H1 (cell line): ENCODE data around the gene EPHB1. TPM values are rescaled to one million over a fixed set of nuclear protein-coding genes. Genes with fewer than 3 reads are reported as not detected.

Experiments
- CTCF ChIA-PET: fragments of 300-600 bp; sonication (Branson Sonifier 250); formaldehyde crosslinking; loops from one replicate; lab custom pipeline; 2021; ENCODE audit not compliant: partially characterized antibody; lab: Charles Lee
- POLR2A ChIA-PET: fragments of 300-600 bp; sonication (Branson Sonifier 250); formaldehyde crosslinking; loops from one replicate; lab custom pipeline; 2021; ENCODE audit warnings: inconsistent platforms; ENCODE audit not compliant: partially characterized antibody; lab: Charles Lee
- DNase-seq, 2 experiments: peaks; one replicate each; pipeline versions ENCODE4 v3.0.0 to v3.0.0-alpha.2; 2010 to 2022; ENCODE audit warnings: low spot score in 2 of 2, low read depth in 1 of 2, mixed read lengths in 1 of 2
- FAIRE-seq: peaks from 2 replicates; lab custom pipeline; 2011; peaks lifted over from hg19 to GRCh38; lab: Jason Lieb, UNC
- H2AFZ ChIP-seq: 2 replicates; pipeline ENCODE4 v1.8.1; 2012; ENCODE audit warnings: low read length, inconsistent platforms
- H2AK5ac ChIP-seq: 2 replicates; pipeline ENCODE4 v1.6.1; 2013; ENCODE audit warnings: low read depth, low read length
- H2BK120ac ChIP-seq: replicated peaks from 2 replicates; pipeline ENCODE3; 2013; ENCODE audit warnings: low read depth, low read length, inconsistent platforms
- H2BK12ac ChIP-seq: 2 replicates; pipeline ENCODE4 v1.6.1; 2013; ENCODE audit warnings: low read depth, low read length
- H2BK15ac ChIP-seq: 2 replicates; pipeline ENCODE4 v1.6.1; 2013; ENCODE audit warnings: low read length
- H2BK20ac ChIP-seq: 2 replicates; pipeline ENCODE4 v1.6.1; 2013; ENCODE audit warnings: low read length
- H2BK5ac ChIP-seq: 2 replicates; pipeline ENCODE4 v1.6.1; 2013; ENCODE audit warnings: low read depth, low read length
- H3K14ac ChIP-seq: 2 replicates; pipeline ENCODE4 v1.6.1; 2013; ENCODE audit warnings: inconsistent platforms; ENCODE audit not compliant: insufficient read length
- H3K18ac ChIP-seq: 2 replicates; pipeline ENCODE4 v1.6.1; 2013; ENCODE audit warnings: low read length; ENCODE audit errors: extremely low read depth
- H3K23ac ChIP-seq: 2 replicates; pipeline ENCODE4 v1.6.1; 2013; ENCODE audit warnings: inconsistent platforms; ENCODE audit not compliant: insufficient read length
- H3K23me2 ChIP-seq: 2 replicates; pipeline ENCODE4 v1.6.1; 2013; ENCODE audit warnings: low read depth, low read length
- H3K27ac ChIP-seq: 2 replicates; pipeline ENCODE4 v1.6.1; 2011; ENCODE audit warnings: low read depth, low read length, inconsistent platforms
- H3K27me3 ChIP-seq, 4 experiments: replicated peaks in 1 of 4; 1 replicate in 1 of 4; 2 replicates in 3 of 4; pipeline versions ENCODE4 v1.6.1 to v1.8.1; 2011 to 2013; ENCODE audit warnings: low read length in 3 of 4, mild to moderate bottlenecking in 3 of 4, inconsistent platforms in 2 of 4, mixed read lengths in 2 of 4, moderate library complexity in 1 of 4; ENCODE audit not compliant: control insufficient read depth in 3 of 4, insufficient read depth in 3 of 4; ENCODE audit errors: extremely low read depth in 1 of 4
- H3K36me3 ChIP-seq, 4 experiments: 2 replicates each; pipeline versions ENCODE4 v1.6.1 to v1.8.1; 2011 to 2013; ENCODE audit warnings: mild to moderate bottlenecking in 4 of 4, low read length in 3 of 4, moderate library complexity in 2 of 4, control low read depth in 1 of 4, inconsistent platforms in 1 of 4; ENCODE audit not compliant: insufficient read depth in 4 of 4, control insufficient read depth in 2 of 4
- H3K4ac ChIP-seq: replicated peaks from 2 replicates; pipeline ENCODE3; 2013; ENCODE audit warnings: low read length, low read depth, mixed read lengths, inconsistent platforms; ENCODE audit not compliant: insufficient read length
- H3K4me1 ChIP-seq, 4 experiments: replicated peaks in 1 of 4; 1 replicate in 1 of 4; 2 replicates in 3 of 4; pipeline versions ENCODE4 v1.6.1 to v1.8.1; 2011 to 2013; ENCODE audit warnings: low read length in 3 of 4, inconsistent platforms in 2 of 4, mixed read lengths in 1 of 4; ENCODE audit not compliant: insufficient read depth in 4 of 4, control insufficient read depth in 3 of 4
- H3K4me2 ChIP-seq, 2 experiments: 2 replicates each; pipeline versions ENCODE4 v1.6.1 to v1.8.1; 2011 to 2013; ENCODE audit warnings: low read depth in 2 of 2, low read length in 2 of 2, control low read depth in 1 of 2, inconsistent platforms in 1 of 2, mild to moderate bottlenecking in 1 of 2; ENCODE audit not compliant: insufficient read depth in 1 of 2
- H3K4me3 ChIP-seq, 4 experiments: fragments of 200-600, 300-600 bp in 1 of 4; sonication (generic), shearing (Covaris generic), sonication (Bioruptor Twin) in 1 of 4; 2 replicates each; pipeline versions ENCODE4 v1.5.1 to v1.8.1; 2011 to 2016; ENCODE audit warnings: low read length in 4 of 4, low read depth in 3 of 4, control low read depth in 2 of 4, inconsistent platforms in 2 of 4, mild to moderate bottlenecking in 2 of 4, mixed read lengths in 1 of 4, moderate library complexity in 1 of 4; ENCODE audit not compliant: insufficient read depth in 2 of 4; ENCODE audit errors: extremely low read depth in 1 of 4
- H3K56ac ChIP-seq: replicated peaks from 2 replicates; pipeline ENCODE3; 2013; ENCODE audit warnings: low read depth, mild to moderate bottlenecking, mixed read lengths, low read length, inconsistent platforms; ENCODE audit not compliant: insufficient read length
- H3K79me1 ChIP-seq: 2 replicates; pipeline ENCODE4 v1.6.1; 2013; ENCODE audit warnings: low read depth, low read length, control low read depth
- H3K79me2 ChIP-seq, 2 experiments: 2 replicates each; pipeline versions ENCODE4 v1.6.1 to v1.8.1; 2012 to 2013; ENCODE audit warnings: low read length in 2 of 2, mild to moderate bottlenecking in 2 of 2, inconsistent platforms in 1 of 2; ENCODE audit not compliant: insufficient read depth in 2 of 2, control insufficient read depth in 1 of 2
- H3K9ac ChIP-seq, 4 experiments: replicated peaks in 1 of 4; 1 replicate in 1 of 4; 2 replicates in 3 of 4; pipeline versions ENCODE4 v1.6.1 to v1.8.1; 2011 to 2013; ENCODE audit warnings: low read depth in 3 of 4, low read length in 3 of 4, control low read depth in 2 of 4, mild to moderate bottlenecking in 2 of 4, moderate library complexity in 2 of 4, inconsistent platforms in 1 of 4; ENCODE audit errors: extremely low read depth in 1 of 4
- H3K9me3 ChIP-seq, 2 experiments: 2 replicates each; pipeline versions ENCODE4 v1.6.1 to v1.8.1; 2012 to 2013; ENCODE audit warnings: mild to moderate bottlenecking in 2 of 2, moderate library complexity in 2 of 2, control low read depth in 1 of 2, inconsistent platforms in 1 of 2, low read depth in 1 of 2, low read length in 1 of 2, mixed read lengths in 1 of 2; ENCODE audit not compliant: insufficient read depth in 2 of 2
- H4K20me1 ChIP-seq, 2 experiments: replicated peaks in 1 of 2; 2 replicates each; pipeline versions ENCODE3 to v1.8.1; 2011 to 2013; ENCODE audit warnings: inconsistent platforms in 2 of 2, low read length in 2 of 2, mild to moderate bottlenecking in 1 of 2; ENCODE audit not compliant: insufficient read depth in 2 of 2, control insufficient read depth in 1 of 2
- H4K5ac ChIP-seq: 2 replicates; pipeline ENCODE4 v1.6.1; 2013; ENCODE audit warnings: low read length, low read depth, mixed read lengths, inconsistent platforms; ENCODE audit not compliant: insufficient read length
- H4K8ac ChIP-seq: 2 replicates; pipeline ENCODE4 v1.8.0; 2013; ENCODE audit warnings: mild to moderate bottlenecking, moderate library complexity, low read length, inconsistent platforms; ENCODE audit not compliant: insufficient read depth; ENCODE audit errors: extremely low read depth
- H4K91ac ChIP-seq: replicated peaks from 2 replicates; pipeline ENCODE3; 2013; ENCODE audit warnings: low read length, mixed read lengths, inconsistent platforms; ENCODE audit not compliant: insufficient read length
- ATF2 ChIP-seq: IDR thresholded peaks from 2 replicates; pipeline ENCODE4 v1.6.1; 2012; ENCODE audit warnings: low read length, inconsistent platforms
- CBX5 ChIP-seq: fragments of 300-800, 300-1000 bp; sonication (generic); IDR thresholded peaks from 2 replicates; pipeline ENCODE4 v1.7.1; 2016; ENCODE audit warnings: antibody characterized with exemption, low read length, low read depth
- EP300 ChIP-seq, 2 experiments: IDR thresholded peaks; 1 replicate in 1 of 2; 2 replicates in 1 of 2; pipeline ENCODE4 v1.6.1; 2011 to 2012; ENCODE audit warnings: low read depth in 2 of 2, low read length in 2 of 2, mild to moderate bottlenecking in 2 of 2, borderline replicate concordance in 1 of 2, inconsistent platforms in 1 of 2, moderate library complexity in 1 of 2
- GABPA ChIP-seq: IDR thresholded peaks from 2 replicates; pipeline ENCODE4 v1.6.1; 2011; ENCODE audit warnings: mild to moderate bottlenecking, low read length, moderate library complexity, borderline replicate concordance; ENCODE audit not compliant: insufficient read depth
- MAFK ChIP-seq: IDR thresholded peaks from 2 replicates; pipeline ENCODE4 v1.6.1; 2012; ENCODE audit warnings: low read depth, mild to moderate bottlenecking, improper control_type of control experiment, low read length
- RAD21 ChIP-seq, 2 experiments: IDR thresholded peaks in 1 of 2; conservative IDR thresholded peaks in 1 of 2; 2 replicates each; pipeline ENCODE4 v1.6.1; 2011; ENCODE audit warnings: low read depth in 2 of 2, low read length in 2 of 2, improper control_type of control experiment in 1 of 2, inconsistent platforms in 1 of 2, mild to moderate bottlenecking in 1 of 2, moderate library complexity in 1 of 2
- SP2 ChIP-seq: IDR thresholded peaks from 2 replicates; pipeline ENCODE4 v1.6.1; 2012; ENCODE audit warnings: mild to moderate bottlenecking, low read length, inconsistent platforms
- TAF1 ChIP-seq: IDR thresholded peaks from 2 replicates; pipeline ENCODE4 v1.6.1; 2011; ENCODE audit warnings: mild to moderate bottlenecking, low read depth, low read length
- TCF12 ChIP-seq: IDR thresholded peaks from 2 replicates; pipeline ENCODE4 v1.6.1; 2011; ENCODE audit warnings: low read depth, mild to moderate bottlenecking, low read length
- YY1 ChIP-seq: IDR thresholded peaks from 2 replicates; pipeline ENCODE4 v1.6.1; 2011; ENCODE audit warnings: low read depth, mild to moderate bottlenecking, low read length
- ZNF274 ChIP-seq: IDR thresholded peaks from 2 replicates; pipeline ENCODE4 v1.7.0; 2012; ENCODE audit warnings: low read length, borderline replicate concordance; ENCODE audit errors: extremely low read depth
- WGBS, 2 experiments: shearing (Covaris generic) in 1 of 2; methylation state at CpG; one replicate each; pipeline versions ENCODE4 v1.1.6 to v1.1.7; 2013 to 2015; ENCODE audit warnings: low lambda C conversion rate in 2 of 2, mixed read lengths in 2 of 2, inconsistent platforms in 1 of 2, low coverage in 1 of 2, missing lambda C conversion rate in 1 of 2; ENCODE audit not compliant: insufficient replicate concordance in 2 of 2, insufficient coverage in 1 of 2, insufficient read length in 1 of 2; ENCODE audit errors: extremely low coverage in 1 of 2, missing lambda C conversion rate in 1 of 2; 5-methylcytosine and 5-hydroxymethylcytosine counted together
- polyA plus RNA-seq, 7 experiments: library from polyadenylated mRNA; depleted of rRNA in 3 of 7; stranded (reverse) in 5 of 7; unstranded in 2 of 7; fragments of >200 nt in 5 of 7; fragments of 200-250 nt in 2 of 7; gene quantifications; 1 replicate in 5 of 7; 2 replicates in 1 of 7; 4 replicates in 1 of 7; pipeline versions ENCODE4 v1.2.1 to v1.2.3, GENCODE V29; 2011 to 2013; ENCODE audit warnings: missing spikeins in 2 of 7, mixed read lengths in 2 of 7
- total RNA-seq: library from RNA; stranded (reverse); fragmentation: NEBNext Ultra II Directional; extraction: Animal tissue kit (Norgen Biotek cat#: 25700); gene quantifications from 2 replicates; pipeline ENCODE4 v1.2.1, GENCODE V29; 2021
- TF ChIP-seq, protein P1 (sequence below): IDR thresholded peaks from 2 replicates; pipeline ENCODE4 v1.6.1; 2011; ENCODE audit warnings: low read depth, mild to moderate bottlenecking, low read length; ENCODE audit not compliant: insufficient read depth

The EPHB1 gene
- total and polyA plus RNA-seq, 2 of the 8 experiments (the other 6 are each of a cell fraction or from before 2014, with no cell fraction given) = 3.5 to 5.9 TPM

GRCh38 chr3:135069406-135069805, 274.3 kb downstream of the EPHB1 start:
- Histone ChIP-seq H3K36me3 (no peaks in the 10 kb centered on the region), H3K23me2 (no peaks in the 10 kb centered on the region), H3K23ac (no peak overlapping the region), H3K9ac (no peak overlapping the region), H3K18ac (no peak overlapping the region), H3K27me3 (no peaks in the 10 kb centered on the region), H3K56ac (no peak overlapping the region), H2BK120ac (no peak overlapping the region), H4K20me1 (no peaks in the 10 kb centered on the region), H2AFZ (no peak overlapping the region), H3K27ac (no peak overlapping the region), H2BK15ac (no peak overlapping the region), H4K8ac (no peak overlapping the region), H3K4ac (no peak overlapping the region), H3K4me3 (no peak overlapping the region), H2BK12ac (no peak overlapping the region), H4K91ac (no peak overlapping the region), H3K14ac (no peak overlapping the region), H3K4me1 (0 out of 7 replicates have a peak, but pooled peaks cover 0 to 2% (median 0%) of the 10 kb centered on the region in 4 experiments), H2BK5ac (no peak overlapping the region), H2BK20ac (no peak overlapping the region), H3K4me2 (no peak overlapping the region), H4K5ac (no peak overlapping the region), H3K9me3 (0 out of 4 replicates have a peak, but pooled peaks cover 0 to 2% of the 10 kb centered on the region in 2 experiments), H3K79me2 (no peaks in the 10 kb centered on the region), H2AK5ac (no peak overlapping the region), H3K79me1 (no peaks in the 10 kb centered on the region)
- FAIRE-seq (no peak), DNase-seq (no peak)
- ChIA-PET CTCF (interaction anchor here (0.8 kb wide), 1 partner anchor 9 kb away, joined by 3 read pairs; no protein-coding TSS in a partner anchor), POLR2A (no interaction called here)
- WGBS, 2 experiments = 84% methylated on average over 2 of the region's 2 CpGs; no CpG with 5 or more reads in 1 of the 2 experiments
- TF ChIP-seq TAF1 = no peak
- no peak for TF ChIP-seq TCF12
- TF ChIP-seq ATF2 = no peak
- TF ChIP-seq SP2 = no peak
- no peak for TF ChIP-seq MAFK
- TF ChIP-seq, protein P1, sequence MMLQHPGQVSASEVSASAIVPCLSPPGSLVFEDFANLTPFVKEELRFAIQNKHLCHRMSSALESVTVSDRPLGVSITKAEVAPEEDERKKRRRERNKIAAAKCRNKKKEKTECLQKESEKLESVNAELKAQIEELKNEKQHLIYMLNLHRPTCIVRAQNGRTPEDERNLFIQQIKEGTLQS = no peak
- no peak for TF ChIP-seq YY1
- no peak for TF ChIP-seq RAD21 (IDR thresholded peaks at IDR 0.05 in 1 of 2, conservative IDR thresholded peaks at IDR 0.05 in 1 of 2; ENCODE audit: low read depth in 2 of 2, low read length in 2 of 2)
- no peak for TF ChIP-seq EP300 (IDR thresholded peaks at IDR 0.05; ENCODE audit: borderline replicate concordance in 1 of 2, low read depth in 2 of 2, low read length in 2 of 2)
- no peak for TF ChIP-seq CBX5
- TF ChIP-seq ZNF274 = no peak
- TF ChIP-seq GABPA = no peak
